Measurements from ENCODE around the gene LRRC4C.

- TF ChIP-seq, protein P1, sequence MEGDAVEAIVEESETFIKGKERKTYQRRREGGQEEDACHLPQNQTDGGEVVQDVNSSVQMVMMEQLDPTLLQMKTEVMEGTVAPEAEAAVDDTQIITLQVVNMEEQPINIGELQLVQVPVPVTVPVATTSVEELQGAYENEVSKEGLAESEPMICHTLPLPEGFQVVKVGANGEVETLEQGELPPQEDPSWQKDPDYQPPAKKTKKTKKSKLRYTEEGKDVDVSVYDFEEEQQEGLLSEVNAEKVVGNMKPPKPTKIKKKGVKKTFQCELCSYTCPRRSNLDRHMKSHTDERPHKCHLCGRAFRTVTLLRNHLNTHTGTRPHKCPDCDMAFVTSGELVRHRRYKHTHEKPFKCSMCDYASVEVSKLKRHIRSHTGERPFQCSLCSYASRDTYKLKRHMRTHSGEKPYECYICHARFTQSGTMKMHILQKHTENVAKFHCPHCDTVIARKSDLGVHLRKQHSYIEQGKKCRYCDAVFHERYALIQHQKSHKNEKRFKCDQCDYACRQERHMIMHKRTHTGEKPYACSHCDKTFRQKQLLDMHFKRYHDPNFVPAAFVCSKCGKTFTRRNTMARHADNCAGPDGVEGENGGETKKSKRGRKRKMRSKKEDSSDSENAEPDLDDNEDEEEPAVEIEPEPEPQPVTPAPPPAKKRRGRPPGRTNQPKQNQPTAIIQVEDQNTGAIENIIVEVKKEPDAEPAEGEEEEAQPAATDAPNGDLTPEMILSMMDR (conservative IDR thresholded peaks at IDR 0.05 in 1 of 2, IDR thresholded peaks at IDR 0.05 in 1 of 2; ENCODE audit: low read depth in 1 of 2, low read length in 2 of 2): no peak
- no peak for TF ChIP-seq EZH2 (IDR thresholded peaks at IDR 0.05; ENCODE audit: low read length, missing control alignments)
Observed at GRCh38 chr11:40253166-40253565, 1206.3 kb downstream of the LRRC4C start.

All from fibroblast of lung (primary cell).